ENCODE data around the gene CAMK2A.

GRCh38 chr5:150196986-150197385 is 92.6 kb downstream of the CAMK2A start:
- TF ChIP-seq POLR2A (IDR thresholded peaks at IDR 0.05) (no peak), CTCF (IDR thresholded peaks at IDR 0.05 in 4 of 5, conservative IDR thresholded peaks at IDR 0.05 in 1 of 5) (no peak)

All from gastrocnemius medialis (tissue), 4 donors.